PC-3 (cell line): ENCODE results near the gene PRDM4.

Source experiments
- EZH2 ChIP-seq: fragments of 300-600 bp; sonication (generic); IDR thresholded peaks from one replicate; pipeline ENCODE4 v1.6.1; 2017; ENCODE audit warnings: antibody characterized with exemption, mild to moderate bottlenecking, low read length; ENCODE audit not compliant: unreplicated experiment
- EZH2phosphoT487 ChIP-seq: fragments of 300-600 bp; sonication (generic); IDR thresholded peaks from 2 replicates; pipeline ENCODE4 v1.6.1; 2018; ENCODE audit warnings: mild to moderate bottlenecking, antibody characterized with exemption, low read length, borderline replicate concordance
- TF ChIP-seq, protein P1 (sequence below): fragments of 300-600 bp; sonication (generic); conservative IDR thresholded peaks from 2 replicates; pipeline ENCODE4 v1.5.1; 2017; ENCODE audit warnings: antibody characterized with exemption, low read depth, mild to moderate bottlenecking, low read length

DNA sequence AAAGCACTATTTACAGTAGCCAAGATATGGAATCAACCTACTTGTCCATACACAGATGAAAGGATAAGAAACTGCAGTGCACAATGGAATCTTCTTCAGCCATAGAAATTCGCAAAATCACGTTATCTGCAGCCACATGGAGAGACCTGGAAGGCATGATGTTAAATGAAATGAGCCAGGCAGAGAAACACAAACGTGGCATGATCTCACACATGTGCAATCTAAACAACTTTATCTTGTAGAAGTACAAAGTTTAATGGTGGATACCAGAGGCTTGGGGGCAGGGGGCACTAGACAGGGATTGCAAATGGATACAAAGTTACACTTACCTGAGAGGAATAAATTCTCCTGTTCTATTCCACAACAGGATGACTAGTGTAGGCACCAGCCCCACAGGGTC lies 37.6 kb upstream of the PRDM4 start:
- TF ChIP-seq EZH2 (no peak), EZH2phosphoT487 (no peak)
- TF ChIP-seq, protein P1, sequence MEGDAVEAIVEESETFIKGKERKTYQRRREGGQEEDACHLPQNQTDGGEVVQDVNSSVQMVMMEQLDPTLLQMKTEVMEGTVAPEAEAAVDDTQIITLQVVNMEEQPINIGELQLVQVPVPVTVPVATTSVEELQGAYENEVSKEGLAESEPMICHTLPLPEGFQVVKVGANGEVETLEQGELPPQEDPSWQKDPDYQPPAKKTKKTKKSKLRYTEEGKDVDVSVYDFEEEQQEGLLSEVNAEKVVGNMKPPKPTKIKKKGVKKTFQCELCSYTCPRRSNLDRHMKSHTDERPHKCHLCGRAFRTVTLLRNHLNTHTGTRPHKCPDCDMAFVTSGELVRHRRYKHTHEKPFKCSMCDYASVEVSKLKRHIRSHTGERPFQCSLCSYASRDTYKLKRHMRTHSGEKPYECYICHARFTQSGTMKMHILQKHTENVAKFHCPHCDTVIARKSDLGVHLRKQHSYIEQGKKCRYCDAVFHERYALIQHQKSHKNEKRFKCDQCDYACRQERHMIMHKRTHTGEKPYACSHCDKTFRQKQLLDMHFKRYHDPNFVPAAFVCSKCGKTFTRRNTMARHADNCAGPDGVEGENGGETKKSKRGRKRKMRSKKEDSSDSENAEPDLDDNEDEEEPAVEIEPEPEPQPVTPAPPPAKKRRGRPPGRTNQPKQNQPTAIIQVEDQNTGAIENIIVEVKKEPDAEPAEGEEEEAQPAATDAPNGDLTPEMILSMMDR = no peak
